HG02642 (cell line): ENCODE results near the gene DNAJB11.

Experiments used
- ATAC-seq: cut with Tn5 transposase; IDR thresholded peaks from one replicate; pipeline ENCODE4 v1.9.1; 2021; ENCODE audit warnings: mild to moderate bottlenecking; ENCODE audit not compliant: unreplicated experiment, poor library complexity

DNAJB11 gene

DNA sequence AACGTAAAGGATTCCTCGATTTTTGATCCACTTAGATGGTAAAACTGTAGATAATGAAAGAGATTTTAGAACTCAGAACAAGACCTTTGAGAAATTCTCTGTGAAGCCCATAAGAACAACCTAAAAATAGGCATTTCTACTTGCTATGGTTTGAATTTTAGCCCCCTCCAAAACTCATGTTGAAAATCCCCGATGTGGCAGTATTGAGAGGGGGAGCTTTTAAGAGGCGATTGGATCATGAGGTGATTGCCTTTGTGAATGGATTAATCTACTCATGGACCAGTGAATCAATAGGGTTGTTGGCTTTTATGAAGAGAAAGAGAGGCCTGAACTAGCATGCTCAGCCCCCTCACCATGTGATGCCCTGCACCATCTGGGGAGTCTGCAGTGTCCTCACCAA is 22.2 kb downstream of the DNAJB11 start:
- no peak for ATAC-seq

DNA sequence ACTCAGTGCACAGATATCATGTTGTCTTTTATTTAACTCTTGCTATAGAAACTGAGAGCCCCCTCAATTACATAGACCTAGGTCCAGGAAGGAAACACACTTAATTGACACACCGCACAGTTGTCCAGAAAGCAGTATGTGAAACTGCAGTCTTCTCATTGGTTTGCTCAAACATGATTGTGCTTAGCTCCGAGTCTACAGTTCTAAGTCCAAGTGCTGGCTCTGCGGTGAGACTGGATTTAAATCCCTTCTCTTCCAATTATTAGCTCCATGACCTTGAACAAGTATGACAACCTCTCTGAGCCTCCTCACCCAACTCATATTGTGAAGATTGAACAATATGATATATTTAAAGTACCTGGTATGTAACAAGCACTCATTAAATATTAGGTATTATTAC is 23.3 kb downstream of the DNAJB11 start:
- ATAC-seq, result no peak

DNA sequence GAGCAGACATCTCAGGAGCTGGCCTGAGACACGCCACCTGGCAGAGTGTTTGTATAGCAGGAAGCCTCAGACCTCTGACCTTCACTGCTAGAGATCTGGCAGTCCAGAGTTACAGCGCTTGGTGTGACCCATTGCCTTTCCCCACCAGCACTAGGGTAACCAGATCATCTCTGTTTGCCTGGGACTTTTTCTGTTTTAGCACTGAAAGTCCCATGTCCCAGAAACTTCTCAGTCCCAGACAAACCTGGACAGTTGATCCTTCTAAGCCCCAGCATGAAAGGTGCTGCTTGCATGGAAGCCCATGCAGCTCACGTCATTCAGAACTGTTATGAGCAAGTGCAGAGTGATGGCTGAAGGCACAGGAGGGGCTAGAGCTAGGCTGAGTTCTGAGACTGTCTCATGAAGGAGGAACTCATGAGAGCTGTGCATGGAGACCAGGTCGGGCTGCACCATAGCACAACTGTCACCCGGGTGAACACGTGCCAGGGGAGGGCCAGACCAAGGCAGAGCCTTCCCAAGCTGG is 24.1 kb downstream of the DNAJB11 start:
- ATAC-seq, result no peak

DNA sequence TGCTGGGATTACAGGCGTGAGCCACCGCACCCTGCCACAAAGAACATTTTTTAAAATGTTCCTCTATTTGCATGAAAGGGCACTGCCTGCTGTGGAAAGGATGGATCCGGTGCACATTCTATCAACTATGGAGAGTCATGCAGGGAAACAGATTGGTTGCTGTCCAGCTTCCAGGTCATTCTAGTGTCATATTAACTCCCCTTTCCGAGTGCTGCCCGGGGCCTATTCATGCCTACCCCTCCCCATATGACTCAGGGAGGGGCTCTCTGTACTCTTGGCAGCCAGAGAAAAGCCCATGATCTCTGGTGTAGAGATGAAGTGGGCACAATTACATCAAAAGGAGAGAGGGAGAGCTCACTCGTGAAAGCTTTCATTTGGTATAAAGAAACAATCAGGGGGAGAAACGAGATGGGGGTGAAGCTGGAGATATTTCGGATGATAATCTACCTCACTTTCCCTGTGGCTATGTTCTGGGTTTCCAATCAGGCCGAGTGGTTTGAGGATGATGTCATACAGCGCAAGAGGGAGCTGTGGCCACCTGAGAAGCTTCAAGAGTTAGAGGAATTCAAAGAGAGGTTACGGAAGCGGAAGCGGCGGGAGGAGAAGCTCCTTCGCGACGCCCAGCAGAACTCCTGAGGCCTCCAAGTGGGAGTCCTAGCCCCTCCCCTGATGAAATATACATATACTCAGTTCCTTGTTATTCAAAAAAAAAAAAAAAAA is 26.2 kb downstream of the DNAJB11 start:
- no peak for ATAC-seq

DNA sequence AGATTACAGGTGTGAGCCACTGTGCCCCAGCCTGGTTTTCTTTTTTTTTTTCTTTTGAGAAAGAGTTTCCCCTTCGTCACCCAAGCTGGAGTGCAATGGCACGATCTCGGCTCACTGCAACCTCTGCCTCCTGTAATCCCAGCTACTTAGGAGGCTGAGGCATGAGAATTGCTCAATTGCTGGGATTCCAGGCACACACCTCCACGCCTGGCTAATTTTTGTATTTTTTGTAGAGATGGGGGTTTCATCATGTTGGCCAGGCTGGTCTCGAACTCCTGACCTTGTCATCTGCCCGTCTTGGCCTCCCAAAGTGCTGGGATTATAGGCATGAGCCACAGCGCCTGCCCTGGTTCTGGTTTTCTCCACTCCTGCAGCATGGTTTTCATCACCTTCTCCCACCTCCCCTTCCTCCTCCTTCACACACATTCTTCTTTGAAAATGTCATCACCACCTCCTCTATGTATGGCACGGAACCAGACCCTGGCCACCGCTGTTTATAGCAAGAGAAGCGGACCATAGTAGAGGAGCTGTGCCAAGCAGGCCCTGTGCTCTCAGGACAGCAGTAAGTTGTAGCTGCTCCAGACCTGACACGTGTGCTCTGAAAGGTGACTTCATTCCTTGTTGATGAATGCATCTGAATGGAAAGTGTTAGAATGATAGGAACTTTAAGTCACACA is 27.7 kb downstream of the DNAJB11 start:
- ATAC-seq, result no peak

DNA sequence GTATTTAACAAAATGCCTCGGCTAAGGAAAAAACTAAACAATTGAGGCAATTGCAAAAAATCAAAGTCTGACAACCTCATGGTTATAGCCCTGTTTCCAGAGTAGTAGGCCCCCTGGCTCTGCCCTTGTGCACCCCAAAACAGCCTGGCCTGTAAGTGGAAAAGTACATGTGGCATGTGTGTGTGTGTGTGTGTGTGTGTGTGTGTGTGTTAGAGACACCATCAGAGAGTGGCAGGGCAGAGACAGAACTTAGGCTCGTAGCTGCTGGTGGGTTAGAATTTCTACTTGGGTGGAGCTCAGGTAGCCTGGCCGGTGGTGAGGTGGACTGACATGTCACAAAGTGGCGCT is 28.2 kb downstream of the DNAJB11 start:
- no peak for ATAC-seq

DNA sequence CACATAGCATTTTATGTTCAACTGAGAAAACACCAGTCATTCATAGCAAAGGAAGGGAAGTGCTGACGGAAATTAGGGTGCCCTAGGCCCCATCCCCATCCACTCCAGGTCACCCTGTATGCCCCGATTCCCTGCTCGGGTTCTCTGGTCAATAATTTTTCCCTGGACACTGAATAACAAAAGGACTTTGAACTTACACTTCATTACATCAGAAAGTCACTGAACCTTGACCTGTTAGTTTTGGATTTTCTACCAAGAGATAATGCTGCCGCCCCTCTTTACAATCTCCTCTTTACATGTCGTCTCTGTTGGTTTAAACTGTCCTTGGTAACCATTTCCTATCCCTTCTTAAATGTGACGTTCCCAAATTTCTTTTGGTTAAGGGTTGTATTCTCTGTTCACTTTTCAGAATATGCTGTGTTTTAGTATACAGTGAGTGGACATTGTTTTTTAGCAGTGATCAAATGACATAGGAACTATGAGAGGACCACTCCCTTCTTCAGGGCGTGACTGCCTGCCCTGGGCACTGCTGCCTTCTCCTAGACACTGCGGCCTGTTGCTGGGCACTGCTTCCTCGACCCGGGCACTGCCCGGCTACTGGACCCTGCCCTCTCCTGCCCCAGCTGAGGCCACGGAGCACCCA is 28.7 kb downstream of the DNAJB11 start:
- ATAC-seq, result no peak

DNA sequence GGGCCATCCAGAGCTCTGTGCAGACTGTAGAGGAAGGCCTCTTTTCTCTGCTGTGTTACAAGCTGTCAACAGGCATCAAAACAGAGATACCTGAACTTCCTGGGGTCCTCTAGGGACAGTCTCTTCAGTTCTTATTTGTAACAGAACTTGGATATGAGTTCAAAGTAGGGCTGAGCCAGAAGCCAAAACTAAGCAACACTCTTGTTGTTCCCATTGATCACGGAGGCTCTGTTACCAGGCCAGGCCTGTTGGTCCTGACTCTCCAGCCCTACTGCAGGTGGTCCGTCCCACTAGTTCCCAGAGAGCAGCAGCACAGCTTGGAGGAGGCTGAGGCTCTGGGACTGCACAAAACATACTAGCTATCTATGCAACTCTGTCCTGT is 29.3 kb downstream of the DNAJB11 start:
- no peak for ATAC-seq

DNA sequence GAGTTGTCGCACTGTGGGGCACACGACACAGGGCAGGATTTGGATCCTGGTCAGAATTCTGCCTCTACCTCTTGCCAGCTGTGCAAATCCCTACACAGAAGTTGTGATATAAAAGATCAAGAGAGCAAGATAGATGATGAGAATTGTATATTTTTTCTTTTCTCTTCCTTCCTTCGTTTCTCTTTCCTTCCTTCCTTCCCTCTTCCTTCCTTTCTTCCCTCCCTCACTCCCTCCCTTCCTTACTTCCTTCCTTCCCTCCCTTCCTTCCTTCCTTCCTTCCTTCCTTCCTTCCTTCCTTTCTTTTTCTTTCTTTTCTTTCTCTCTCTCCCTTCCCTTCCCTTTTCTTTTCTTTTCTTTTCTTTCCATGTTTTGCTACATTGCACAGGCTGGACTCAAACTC is 30.4 kb downstream of the DNAJB11 start:
- ATAC-seq, result no peak

DNA sequence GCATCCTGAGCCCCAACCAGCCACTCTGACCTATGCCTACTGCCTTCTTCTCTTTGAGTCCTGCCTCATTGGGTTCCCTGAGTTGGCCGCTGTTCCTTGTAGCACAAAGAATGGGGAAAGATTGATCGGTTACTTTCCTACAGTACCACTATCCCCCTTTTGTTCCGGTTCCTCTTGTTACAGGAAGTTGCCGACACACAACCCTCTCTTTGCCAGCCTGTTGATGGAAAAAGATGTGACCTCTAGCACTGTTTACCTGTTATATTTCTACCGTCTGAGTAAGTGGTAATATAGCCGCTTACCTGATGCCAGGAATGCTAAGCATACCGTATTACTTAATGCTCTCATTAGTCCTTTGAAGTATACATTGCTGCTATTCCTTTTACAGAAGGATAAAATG is 32.6 kb downstream of the DNAJB11 start:
- no peak for ATAC-seq

DNA sequence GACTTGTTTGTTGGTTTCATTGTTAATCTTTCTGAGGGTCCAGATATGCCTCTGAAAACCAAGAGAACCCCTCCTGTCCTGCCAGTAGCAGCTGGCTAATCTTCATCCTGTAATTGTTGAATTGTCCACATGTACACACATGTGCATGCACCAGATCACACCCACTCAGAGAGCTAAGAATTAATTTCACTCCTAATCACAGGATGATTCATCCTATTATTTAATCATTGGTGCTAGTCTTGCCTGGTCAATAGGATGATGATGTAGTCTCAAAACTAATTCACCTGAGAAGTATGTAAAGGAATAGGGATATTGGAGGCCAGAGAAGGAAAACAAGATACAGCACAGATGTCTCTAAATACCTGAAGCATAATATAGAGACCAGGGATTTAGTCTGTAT is 34.6 kb downstream of the DNAJB11 start:
- ATAC-seq, result no peak

DNA sequence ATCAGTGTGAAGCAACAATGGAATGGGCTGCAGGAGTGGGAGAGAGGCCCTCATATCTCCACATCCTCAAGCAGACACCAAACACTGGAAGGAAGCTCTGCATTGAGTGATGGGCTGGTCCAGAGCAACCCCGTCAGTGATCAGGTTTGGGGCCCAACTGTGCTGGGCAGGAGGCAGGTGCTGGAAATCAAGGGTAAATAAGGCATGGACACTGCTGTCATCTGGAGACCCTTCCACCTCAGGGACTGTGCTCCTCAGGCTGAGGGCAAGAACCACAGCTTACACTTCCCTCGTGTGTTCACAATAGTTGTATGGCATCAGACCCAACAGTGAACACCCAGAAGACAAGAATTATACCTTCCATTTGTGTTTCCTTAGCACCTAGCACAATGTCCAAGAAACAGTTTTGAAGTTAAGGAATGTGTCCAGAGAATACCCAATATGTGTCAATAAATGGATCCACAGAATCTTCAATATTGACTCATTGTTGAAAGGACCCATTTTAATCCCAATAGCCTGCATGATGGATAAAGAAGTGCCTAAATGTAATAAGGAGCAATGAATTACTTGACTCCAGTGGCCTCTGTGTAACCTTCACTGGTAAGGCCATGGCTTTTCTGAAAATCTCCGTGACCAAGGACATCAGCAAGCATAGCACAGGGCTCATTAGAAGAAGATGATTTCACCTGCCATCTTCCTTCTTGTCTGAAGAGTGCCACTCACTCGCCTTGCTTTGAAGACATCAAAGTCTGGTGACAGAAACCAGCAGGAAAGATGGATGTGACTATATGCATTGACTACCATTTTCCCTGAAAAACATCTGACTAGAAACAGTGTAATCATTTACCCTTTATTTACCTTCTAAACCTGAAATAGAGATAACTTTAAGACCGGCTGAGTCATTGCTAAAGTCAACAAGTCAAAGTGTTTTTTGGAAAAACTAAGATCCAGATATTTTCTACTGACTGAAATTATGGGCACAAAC is 35.3 kb downstream of the DNAJB11 start:
- no peak for ATAC-seq

DNA sequence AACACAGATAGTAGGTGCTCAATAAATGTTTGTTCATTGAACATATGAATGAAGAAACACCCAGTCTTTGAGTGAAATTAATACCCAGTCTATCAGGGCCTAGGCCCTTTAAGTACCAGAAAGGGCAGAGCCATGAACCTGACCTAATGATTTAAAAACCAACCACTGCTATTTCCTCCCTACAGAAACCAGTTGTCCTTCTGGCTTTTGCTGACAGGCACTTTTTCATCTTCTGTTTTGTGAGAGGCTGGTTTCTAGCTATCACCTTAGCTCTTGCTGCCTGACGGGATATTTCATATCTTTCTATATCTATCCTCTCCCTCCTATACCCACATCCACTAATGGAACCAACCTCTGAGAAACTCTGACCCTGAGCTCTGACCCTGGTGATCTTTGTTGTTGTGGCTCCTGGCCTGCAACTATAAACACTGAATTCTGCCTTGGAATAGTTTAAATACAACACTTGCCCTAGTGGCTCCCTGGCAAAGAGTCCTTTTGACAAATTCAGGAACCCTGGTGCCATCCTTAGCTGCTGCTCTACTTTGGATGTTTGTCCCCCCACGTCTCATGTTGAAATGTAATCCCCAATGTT is 38.2 kb downstream of the DNAJB11 start:
- no peak for ATAC-seq

DNA sequence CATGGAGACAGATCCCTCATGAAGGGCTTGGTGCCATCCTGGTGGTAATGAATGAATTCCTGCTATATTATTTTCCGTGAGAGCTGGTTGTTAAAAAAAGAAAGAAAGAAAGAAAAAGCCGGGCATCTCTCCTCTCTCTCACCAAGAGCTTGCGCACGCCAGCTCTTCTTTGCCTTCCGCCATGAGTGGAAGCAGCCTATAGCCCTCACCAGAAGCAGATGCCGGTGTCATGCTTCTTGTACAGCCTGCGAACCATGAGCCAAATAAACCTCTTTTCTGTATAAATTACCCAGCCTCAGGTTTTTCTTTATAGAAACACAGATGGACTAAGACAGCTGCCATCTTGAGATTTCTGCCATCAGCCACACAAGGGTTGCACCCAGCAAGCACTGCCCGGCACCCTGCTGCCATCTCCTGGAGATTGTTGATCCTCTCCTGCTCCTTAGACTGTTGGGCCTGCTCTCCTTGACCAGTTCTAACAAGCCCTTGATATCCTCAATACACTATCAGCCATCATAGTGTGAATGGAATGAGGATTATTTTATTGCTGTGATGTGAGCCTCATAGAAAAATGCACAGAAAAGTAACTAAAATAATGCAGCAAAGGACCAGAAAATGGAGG is 38.8 kb downstream of the DNAJB11 start:
- no peak for ATAC-seq

DNA sequence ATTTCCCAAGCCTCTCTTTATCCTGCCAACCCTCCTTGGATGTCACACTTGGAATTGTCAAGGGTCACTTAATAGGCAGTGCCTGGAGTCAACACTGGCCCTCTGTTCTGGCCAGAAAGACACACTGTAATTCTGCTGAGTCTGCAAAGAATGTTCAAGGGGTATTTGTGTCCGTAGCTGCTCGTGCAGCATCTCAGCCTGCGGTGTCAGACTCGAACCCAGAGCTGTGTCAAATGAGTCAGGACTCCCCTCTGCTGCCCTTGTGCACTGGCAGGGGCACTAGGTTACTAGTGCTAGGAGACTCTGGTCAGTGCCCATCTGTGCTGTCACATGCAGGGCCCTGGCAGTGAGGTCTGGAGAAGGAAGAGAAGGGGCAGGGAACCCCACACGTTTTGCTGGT is 41.5 kb downstream of the DNAJB11 start:
- ATAC-seq, result no peak

DNA sequence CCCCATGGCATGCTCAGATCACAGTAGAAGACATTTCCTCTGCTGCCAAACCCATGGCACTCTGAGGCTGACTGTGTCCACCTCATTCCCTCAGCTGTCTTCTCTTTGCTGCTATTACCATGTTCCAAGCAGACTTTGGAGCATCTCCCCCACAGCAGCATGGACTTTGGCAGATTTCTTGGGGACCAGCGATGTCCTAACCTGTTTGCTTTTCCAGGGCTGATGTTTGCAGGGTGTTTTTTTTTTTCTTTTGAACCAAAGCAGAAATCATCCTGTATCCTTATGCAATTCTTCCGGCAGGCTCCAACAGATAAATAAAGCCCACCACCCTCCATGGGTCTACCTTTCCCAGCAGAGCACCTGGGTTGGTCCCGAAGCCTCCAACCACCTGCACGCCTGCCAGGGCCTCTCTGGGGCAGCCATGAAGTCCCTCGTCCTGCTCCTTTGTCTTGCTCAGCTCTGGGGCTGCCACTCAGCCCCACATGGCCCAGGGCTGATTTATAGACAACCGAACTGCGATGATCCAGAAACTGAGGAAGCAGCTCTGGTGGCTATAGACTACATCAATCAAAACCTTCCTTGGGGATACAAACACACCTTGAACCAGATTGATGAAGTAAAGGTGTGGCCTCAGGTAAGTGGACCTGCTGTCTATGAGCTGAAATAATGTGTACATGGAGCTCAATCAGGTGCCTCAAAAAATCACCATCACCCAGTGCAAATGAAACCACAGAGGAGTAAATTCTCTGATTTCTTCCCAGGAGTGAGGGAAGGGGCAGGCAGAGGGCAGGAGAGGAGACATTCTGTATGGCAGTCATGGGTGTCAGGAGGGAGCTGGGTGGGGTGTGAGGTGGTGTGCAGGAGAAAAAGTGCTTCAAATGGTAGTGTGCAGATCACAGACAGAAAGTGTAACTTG is 42.5 kb downstream of the DNAJB11 start, which contains the start of gene AHSG:
Gene AHSG (plus strand): TSS at position 340 of the 916 bp plus-strand sequence. CDS start 82 bp downstream, at position 422.
- no peak for ATAC-seq

DNA sequence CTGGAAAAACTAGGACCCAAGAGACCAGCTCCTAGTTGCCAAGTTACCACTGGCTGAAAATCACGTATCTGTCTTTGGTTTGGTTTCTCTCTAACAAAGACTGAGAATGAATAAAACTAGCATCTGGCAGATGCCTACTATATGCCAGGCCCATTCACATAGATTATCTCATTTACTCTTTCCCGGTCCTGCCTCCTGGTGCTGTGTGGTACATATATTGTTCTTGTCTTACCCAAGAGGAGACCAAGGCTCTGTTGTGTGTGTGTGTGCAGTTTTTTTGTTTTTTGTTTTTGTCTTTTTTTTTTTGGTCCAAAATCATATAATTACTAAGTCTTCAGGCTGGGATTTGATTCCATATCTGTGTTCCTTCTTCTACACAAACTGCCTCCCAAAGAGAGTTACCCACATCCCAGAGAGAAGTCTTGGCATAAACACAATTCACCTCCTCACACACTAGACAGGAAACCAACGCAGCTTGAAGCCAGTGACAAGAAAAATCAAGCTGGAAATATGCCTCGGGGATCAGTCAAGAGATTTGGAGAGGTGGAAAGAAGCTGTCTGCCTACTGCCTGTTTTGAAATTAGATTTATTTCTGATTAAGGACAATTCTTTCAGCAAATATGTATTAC is 43.2 kb downstream of the DNAJB11 start:
- ATAC-seq, result no peak

DNA sequence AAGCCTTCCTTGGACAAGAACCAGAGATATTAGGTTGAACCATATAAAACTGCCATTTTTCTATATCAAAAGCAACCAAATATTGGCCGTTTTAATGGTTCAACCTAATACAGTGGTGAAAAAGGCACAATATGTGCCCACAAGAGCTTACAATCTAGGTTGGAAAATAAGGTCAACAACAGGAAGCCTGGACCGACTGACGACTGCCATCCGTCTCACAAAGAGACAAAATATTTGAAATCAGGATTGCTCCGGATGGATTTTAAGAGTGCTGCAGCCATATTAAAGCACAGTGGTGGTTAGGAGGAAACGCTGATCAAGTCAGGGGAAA is 43.7 kb downstream of the DNAJB11 start:
- no peak for ATAC-seq
